Karpas-422 (cell line): Measurements from ENCODE around the gene ZNF335. TPM values are rescaled to one million over a fixed set of nuclear protein-coding genes. Genes with fewer than 3 reads are reported as not detected.

ENCODE experiments used
- DNase-seq: peaks from one replicate; pipeline ENCODE4 v3.0.0-alpha.2; 2015
- H2AFZ ChIP-seq: fragments of 200-600 bp; sonication (generic); 2 replicates; pipeline ENCODE4 v1.6.1; 2014; ENCODE audit warnings: antibody characterized with exemption, low read length, mixed read lengths
- H3K27ac ChIP-seq: fragments of 200-600 bp; sonication (generic); 2 replicates; pipeline ENCODE4 v1.5.1; 2014; ENCODE audit warnings: mild to moderate bottlenecking, low read length, moderate library complexity
- H3K27me3 ChIP-seq: fragments of 200-600 bp; sonication (generic); 2 replicates; pipeline ENCODE4 v1.6.1; 2014; ENCODE audit warnings: low read length, mixed read lengths
- H3K36me3 ChIP-seq: fragments of 200-600 bp; sonication (generic); 2 replicates; pipeline ENCODE4 v1.6.1; 2014; ENCODE audit warnings: low read length, mixed read lengths; ENCODE audit not compliant: insufficient read depth
- H3K4me1 ChIP-seq: fragments of 200-600 bp; sonication (generic); 2 replicates; pipeline ENCODE4 v1.6.1; 2014; ENCODE audit warnings: mild to moderate bottlenecking, low read length, mixed read lengths
- H3K4me2 ChIP-seq: fragments of 200-600 bp; sonication (generic); 2 replicates; pipeline ENCODE4 v1.6.1; 2014; ENCODE audit warnings: low read length, low read depth, mild to moderate bottlenecking; ENCODE audit not compliant: poor library complexity, severe bottlenecking
- H3K4me3 ChIP-seq: fragments of 200-600 bp; sonication (generic); 2 replicates; pipeline ENCODE4 v1.5.1; 2014; ENCODE audit warnings: mild to moderate bottlenecking, antibody characterized with exemption, low read length, mixed read lengths
- H3K79me2 ChIP-seq: fragments of 200-600 bp; sonication (generic); 2 replicates; pipeline ENCODE4 v1.6.1; 2014; ENCODE audit warnings: mild to moderate bottlenecking, low read length, mixed read lengths
- H3K9ac ChIP-seq: fragments of 200-600 bp; sonication (generic); 2 replicates; pipeline ENCODE4 v1.6.0; 2014; ENCODE audit warnings: low read length
- H3K9me2 ChIP-seq: fragments of 200-600 bp; sonication (generic), shearing (Covaris generic); replicated peaks from 2 replicates; pipeline ENCODE4 v1.6.0; 2014; ENCODE audit warnings: mild to moderate bottlenecking, low read length, moderate library complexity; ENCODE audit not compliant: insufficient read depth
- H3K9me3 ChIP-seq: fragments of 300-700, 200-600 bp; sonication (generic); 2 replicates; pipeline ENCODE4 v1.6.1; 2014; ENCODE audit warnings: low read length, mixed read lengths
- H4K20me1 ChIP-seq: fragments of 200-600 bp; sonication (generic); 2 replicates; pipeline ENCODE4 v1.6.1; 2014; ENCODE audit warnings: mild to moderate bottlenecking, antibody characterized with exemption, low read length, low read depth; ENCODE audit not compliant: insufficient read depth
- total RNA-seq: library from RNA; depleted of rRNA; stranded (reverse); fragments of >200 nt; shearing (Covaris generic); gene quantifications from 2 replicates; pipeline ENCODE4 v1.2.3, GENCODE V29; 2014; ENCODE audit warnings: low replicate concordance

ZNF335 gene
- total RNA-seq, 1 experiment from 2014 or later: 13.2 TPM

GRCh38 chr20:45987108-45987780 lies 15.2 kb upstream of the ZNF335 start:
- Histone ChIP-seq H3K9me3 (no peaks in the 10 kb centered on the region), H3K4me1 (peaks cover 3% of the 10 kb centered on the region; the same call in 1 of the 2 replicates)
- peak; percentile 88 for DNase-seq

GRCh38 chr20:45985573-45985972 lies 13.6 kb upstream of the ZNF335 start:
- Histone ChIP-seq H3K4me2 (no peak overlapping the region), H3K4me1 (no peaks in the 10 kb centered on the region), H3K79me2 (no peaks in the 10 kb centered on the region), H3K36me3 (no peaks in the 10 kb centered on the region), H3K27ac (no peak overlapping the region), H3K27me3 (no peaks in the 10 kb centered on the region), H3K9me2 (no peaks in the 10 kb centered on the region), H3K4me3 (no peak overlapping the region), H2AFZ (no peak overlapping the region), H4K20me1 (no peaks in the 10 kb centered on the region), H3K9ac (no peak overlapping the region), H3K9me3 (no peaks in the 10 kb centered on the region)
- no peak for DNase-seq

More at GRCh38 chr20:45987108-45987780, 15.2 kb upstream of the ZNF335 start:
- Histone ChIP-seq H3K27me3 (no peaks in the 10 kb centered on the region), H2AFZ (no peak overlapping the region), H3K9me2 (no peaks in the 10 kb centered on the region), H3K27ac (no peak overlapping the region), H3K79me2 (no peaks in the 10 kb centered on the region), H3K36me3 (no peaks in the 10 kb centered on the region), H3K9ac (no peak overlapping the region), H4K20me1 (no peaks in the 10 kb centered on the region), H3K4me2 (no peak overlapping the region), H3K4me3 (no peak overlapping the region)

- H3K9me2 ChIP-seq: no peaks in the 10 kb centered on the region
- no peak overlapping the region for H3K4me3 ChIP-seq
- no peak overlapping the region for H3K27ac ChIP-seq
- DNase-seq: no peak
- no peaks in the 10 kb centered on the region for H3K79me2 ChIP-seq
- H3K9me3 ChIP-seq: no peaks in the 10 kb centered on the region
- H3K4me2 ChIP-seq: no peak overlapping the region
- H3K4me1 ChIP-seq: no peaks in the 10 kb centered on the region
- no peak overlapping the region for H2AFZ ChIP-seq
- H3K36me3 ChIP-seq: no peaks in the 10 kb centered on the region
- no peaks in the 10 kb centered on the region for H3K27me3 ChIP-seq
- no peaks in the 10 kb centered on the region for H4K20me1 ChIP-seq
- no peak overlapping the region for H3K9ac ChIP-seq
Measured at GRCh38 chr20:45983279-45983743, 11.3 kb upstream of the ZNF335 start.

GRCh38 chr20:45981261-45981660 lies 9.3 kb upstream of the ZNF335 start:
- Histone ChIP-seq H3K79me2 (no peaks in the 10 kb centered on the region), H3K9me2 (no peaks in the 10 kb centered on the region), H2AFZ (no peak overlapping the region), H3K27ac (no peak overlapping the region), H3K4me1 (peaks cover 5% of the 10 kb centered on the region), H3K9ac (no peak overlapping the region), H3K27me3 (no peaks in the 10 kb centered on the region), H3K9me3 (no peaks in the 10 kb centered on the region), H3K4me2 (no peak overlapping the region), H3K4me3 (no peak overlapping the region), H3K36me3 (no peaks in the 10 kb centered on the region), H4K20me1 (no peaks in the 10 kb centered on the region)
- DNase-seq: no peak

GRCh38 chr20:45976086-45976485 lies 4.1 kb upstream of the ZNF335 start:
- Histone ChIP-seq H3K4me1 (peaks cover 11% of the 10 kb centered on the region), H3K4me2 (no peak overlapping the region), H3K9ac (no peak overlapping the region), H4K20me1 (no peaks in the 10 kb centered on the region), H3K4me3 (no peak overlapping the region), H3K36me3 (no peaks in the 10 kb centered on the region), H3K27me3 (no peaks in the 10 kb centered on the region), H3K9me2 (no peaks in the 10 kb centered on the region), H3K79me2 (peaks cover 5% of the 10 kb centered on the region), H2AFZ (no peak overlapping the region), H3K27ac (no peak overlapping the region), H3K9me3 (no peaks in the 10 kb centered on the region)
- DNase-seq: no peak

GRCh38 chr20:45975686-45976085 lies 3.7 kb upstream of the ZNF335 start:
- H4K20me1 ChIP-seq: no peaks in the 10 kb centered on the region
- H3K9ac ChIP-seq: no peak overlapping the region
- peaks cover 13% of the 10 kb centered on the region for H3K4me1 ChIP-seq
- no peak overlapping the region for H3K4me2 ChIP-seq
- no peak overlapping the region for H2AFZ ChIP-seq
- no peak overlapping the region for H3K27ac ChIP-seq
- H3K9me3 ChIP-seq: no peaks in the 10 kb centered on the region
- H3K79me2 ChIP-seq: peaks cover 9% of the 10 kb centered on the region
- H3K4me3 ChIP-seq: no peak overlapping the region
- DNase-seq: no peak
- no peaks in the 10 kb centered on the region for H3K36me3 ChIP-seq
- no peaks in the 10 kb centered on the region for H3K9me2 ChIP-seq
- H3K27me3 ChIP-seq: no peaks in the 10 kb centered on the region

GRCh38 chr20:45974896-45975565 lies 3.0 kb upstream of the ZNF335 start:
- Histone ChIP-seq H3K9ac (no peak overlapping the region), H3K4me2 (no peak overlapping the region), H3K9me2 (no peaks in the 10 kb centered on the region), H2AFZ (no peak overlapping the region), H4K20me1 (no peaks in the 10 kb centered on the region), H3K9me3 (no peaks in the 10 kb centered on the region), H3K4me3 (no peak overlapping the region), H3K36me3 (no peaks in the 10 kb centered on the region), H3K79me2 (peaks cover 15% of the 10 kb centered on the region), H3K27ac (no peak overlapping the region), H3K4me1 (peaks cover 20% of the 10 kb centered on the region), H3K27me3 (no peaks in the 10 kb centered on the region)
- DNase-seq: no peak

GRCh38 chr20:45972500-45973183 lies 639 bp upstream of the ZNF335 start:
- Histone ChIP-seq H3K9me2 (no peaks in the 10 kb centered on the region), H2AFZ (peak overlapping the region; percentile 47; the same call in 1 of the 2 replicates), H3K9ac (peak overlapping the region; percentile 81), H3K9me3 (no peaks in the 10 kb centered on the region), H3K36me3 (peaks cover 9% of the 10 kb centered on the region; the same call in 1 of the 2 replicates), H3K4me1 (peaks cover 27% of the 10 kb centered on the region), H4K20me1 (no peaks in the 10 kb centered on the region), H3K4me2 (peak overlapping the region; percentile 67), H3K4me3 (peak overlapping the region; percentile 81), H3K79me2 (peaks cover 30% of the 10 kb centered on the region), H3K27ac (peak overlapping the region; percentile 95), H3K27me3 (no peaks in the 10 kb centered on the region)
- DNase-seq: no peak
